LHCN-M2 (cell line): ENCODE measurements around the gene PTGES3L. TPM values are rescaled to one million over a fixed set of nuclear protein-coding genes. Genes with fewer than 3 reads are reported as not detected.
"Not testable (repeated sequence)": the region's sequence is repeated elsewhere in the genome, so short reads cannot be mapped to it uniquely, and the experiment has no call there.

Source experiments
- DNase-seq: peaks from one replicate; pipeline ENCODE4 v3.0.0-alpha.2; 2012; ENCODE audit warnings: low read depth
- total RNA-seq: library from RNA; depleted of rRNA; stranded (reverse); fragments of >200 nt; gene quantifications from 2 replicates; pipeline ENCODE4 v1.2.3, GENCODE V29; 2014

PTGES3L gene
- total RNA-seq, 1 experiment from 2014 or later, result 2.4 TPM

GRCh38 chr17:42980766-42981397, 1.0 kb upstream of the PTGES3L start:
- DNase-seq, result peak; percentile 40

- peak; percentile 82 for DNase-seq
These were observed 440 bp upstream of the PTGES3L start, which contains the start of gene RUNDC1 for GRCh38 chr17:42980274-42980765. TSS of gene RUNDC1 (plus strand) at chr17:42980565. CDS start at chr17:42980577, 12 bp downstream.

GRCh38 chr17:42975701-42976100, 4.2 kb downstream of the PTGES3L start:
- DNase-seq, result not testable (repeated sequence)

- DNase-seq, result no peak
These were observed 4.6 kb downstream of the PTGES3L start for GRCh38 chr17:42975265-42975664.

GRCh38 chr17:42973323-42973722, 6.6 kb downstream of the PTGES3L start:
- not testable (repeated sequence) for DNase-seq

GRCh38 chr17:42971589-42971988, 8.3 kb downstream of the PTGES3L start:
- DNase-seq, result no peak

GRCh38 chr17:42969001-42969581, 10.8 kb downstream of the PTGES3L start:
- DNase-seq, result peak; percentile 22

GRCh38 chr17:42967925-42968324, 12.0 kb downstream of the PTGES3L start:
- DNase-seq, result no peak

- DNase-seq, result peak; percentile 88
These were observed 15.5 kb downstream of the PTGES3L start, which contains the start of gene AARSD1 for GRCh38 chr17:42964161-42964932. TSS of gene AARSD1 (minus strand) at chr17:42964454. CDS start at chr17:42964440, 14 bp downstream.

- no peak for DNase-seq
These were observed 26.2 kb downstream of the PTGES3L start for GRCh38 chr17:42953669-42954068.

GRCh38 chr17:42950044-42950783, 29.7 kb downstream of the PTGES3L start:
- DNase-seq, result no peak

GRCh38 chr17:42946812-42947211, 33.1 kb downstream of the PTGES3L start:
- DNase-seq, result no peak

GRCh38 chr17:42944211-42944610, 35.7 kb downstream of the PTGES3L start:
- DNase-seq, result no peak

GRCh38 chr17:42937712-42938596, 41.9 kb downstream of the PTGES3L start:
- peak; percentile 58 for DNase-seq

- DNase-seq, result no peak
These were observed 50.4 kb downstream of the PTGES3L start for GRCh38 chr17:42929497-42929844.

GRCh38 chr17:42928714-42929496, 51.0 kb downstream of the PTGES3L start:
- peak; percentile 73 for DNase-seq

GRCh38 chr17:42924891-42925290, 55.0 kb downstream of the PTGES3L start:
- DNase-seq, result no peak

- DNase-seq, result not testable (repeated sequence)
These were observed 56.4 kb downstream of the PTGES3L start for GRCh38 chr17:42923472-42923871.

- DNase-seq, result no peak
These were observed 57.6 kb downstream of the PTGES3L start for GRCh38 chr17:42922294-42922693.

GRCh38 chr17:42920922-42921321, 59.0 kb downstream of the PTGES3L start:
- DNase-seq, result no peak
